ENCODE measurements around the gene CACNA1E. TPM values are rescaled to one million over a fixed set of nuclear protein-coding genes. Genes with fewer than 3 reads are reported as not detected.

Gene CACNA1E
- total RNA-seq, 1 experiment from 2014 or later, result 0.05 TPM

GRCh38 chr1:181482001-181482430, 1.3 kb upstream of the CACNA1E start:
- intact Hi-C loops (cut with micrococcal nuclease), result no loop called here
- no peak for TF ChIP-seq CTCF (IDR thresholded peaks at IDR 0.05; ENCODE audit: unreplicated experiment)
- no peak for DNase-seq (ENCODE audit: unreplicated experiment)
- ChIA-PET POLR2A (interaction anchor here (1.3 kb wide), 1 partner anchor 8 kb away, joined by 3 read pairs; no protein-coding TSS in a partner anchor), CTCF (interaction anchor here (0.6 to 17.4 kb wide), 11 partner anchors 9 to 915 kb away, joined by 3 to 410 read pairs (median 83); no protein-coding TSS in a partner anchor)
- H3K4me3 Mint-ChIP-seq (ENCODE audit: unreplicated experiment), result no peak overlapping the region
- H3K36me3 Mint-ChIP-seq (ENCODE audit: insufficient read depth, unreplicated experiment), result no peaks in the 10 kb centered on the region
- H3K4me1 Mint-ChIP-seq (ENCODE audit: insufficient read depth, unreplicated experiment), result peaks cover 9% of the 10 kb centered on the region
- peaks cover 41% of the 10 kb centered on the region for H3K27me3 Mint-ChIP-seq (ENCODE audit: insufficient read depth, unreplicated experiment)
- no TSS peak for BruUV-seq (replicated peaks)
- H3K27ac Mint-ChIP-seq (ENCODE audit: low read depth, unreplicated experiment), result no peak overlapping the region
- H3K9me3 Mint-ChIP-seq (ENCODE audit: unreplicated experiment), result no peaks in the 10 kb centered on the region

GRCh38 chr1:181482521-181483284, 614 bp upstream of the CACNA1E start:
- CTCF ChIA-PET, result interaction anchor here (0.6 to 17.4 kb wide), 12 partner anchors 9 to 915 kb away, joined by 3 to 410 read pairs (median 5); no protein-coding TSS in a partner anchor
- no peak overlapping the region for H3K27ac Mint-ChIP-seq (ENCODE audit: low read depth, unreplicated experiment)
- POLR2A ChIA-PET, result no interaction called here
- BruUV-seq (replicated peaks), result no TSS peak
- TF ChIP-seq CTCF (IDR thresholded peaks at IDR 0.05; ENCODE audit: unreplicated experiment), result no peak
- DNase-seq (ENCODE audit: unreplicated experiment), result peak; percentile 17
- no peaks in the 10 kb centered on the region for H3K9me3 Mint-ChIP-seq (ENCODE audit: unreplicated experiment)
- H3K27me3 Mint-ChIP-seq (ENCODE audit: insufficient read depth, unreplicated experiment), result peaks cover 34% of the 10 kb centered on the region
- intact Hi-C loops (cut with micrococcal nuclease), result no loop called here
- H3K4me1 Mint-ChIP-seq (ENCODE audit: insufficient read depth, unreplicated experiment), result peaks cover 11% of the 10 kb centered on the region
- H3K36me3 Mint-ChIP-seq (ENCODE audit: insufficient read depth, unreplicated experiment), result no peaks in the 10 kb centered on the region
- H3K4me3 Mint-ChIP-seq (ENCODE audit: unreplicated experiment), result peak overlapping the region; percentile 17

DNA sequence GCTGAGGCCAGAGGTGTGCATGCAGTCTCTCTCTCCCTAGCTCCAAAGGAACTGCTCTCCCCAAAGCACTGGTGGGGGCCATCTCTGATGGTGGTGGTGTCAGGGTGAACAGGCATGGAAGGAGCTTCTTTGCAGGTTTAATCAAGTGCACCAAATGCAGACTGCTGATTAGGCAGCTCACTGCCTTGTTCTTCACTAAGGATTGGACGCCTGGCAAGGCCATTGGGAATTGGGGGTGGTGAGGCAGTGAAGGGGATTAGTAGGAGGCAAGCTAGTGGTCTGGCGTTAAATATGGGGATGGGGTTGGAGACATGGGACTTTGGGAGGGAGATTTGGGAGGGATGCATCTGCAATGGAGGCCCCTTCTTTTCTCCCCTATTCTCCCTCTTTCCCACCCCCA, 1.5 kb downstream of the CACNA1E start:
- no TSS peak for BruUV-seq (replicated peaks)
- H3K27ac Mint-ChIP-seq (ENCODE audit: low read depth, unreplicated experiment), result no peak overlapping the region
- H3K4me3 Mint-ChIP-seq (ENCODE audit: unreplicated experiment), result no peak overlapping the region
- intact Hi-C loops (cut with micrococcal nuclease), result no loop called here
- H3K4me1 Mint-ChIP-seq (ENCODE audit: insufficient read depth, unreplicated experiment), result peaks cover 11% of the 10 kb centered on the region
- TF ChIP-seq CTCF (IDR thresholded peaks at IDR 0.05; ENCODE audit: unreplicated experiment), result no peak
- CTCF ChIA-PET, result interaction anchor here (0.6 to 17.4 kb wide), 15 partner anchors 8 to 1296 kb away, joined by 3 to 410 read pairs (median 4); no protein-coding TSS in a partner anchor
- H3K36me3 Mint-ChIP-seq (ENCODE audit: insufficient read depth, unreplicated experiment), result no peaks in the 10 kb centered on the region
- no peak for DNase-seq (ENCODE audit: unreplicated experiment)
- H3K27me3 Mint-ChIP-seq (ENCODE audit: insufficient read depth, unreplicated experiment), result peaks cover 51% of the 10 kb centered on the region
- POLR2A ChIA-PET, result no interaction called here
- no peaks in the 10 kb centered on the region for H3K9me3 Mint-ChIP-seq (ENCODE audit: unreplicated experiment)

DNA sequence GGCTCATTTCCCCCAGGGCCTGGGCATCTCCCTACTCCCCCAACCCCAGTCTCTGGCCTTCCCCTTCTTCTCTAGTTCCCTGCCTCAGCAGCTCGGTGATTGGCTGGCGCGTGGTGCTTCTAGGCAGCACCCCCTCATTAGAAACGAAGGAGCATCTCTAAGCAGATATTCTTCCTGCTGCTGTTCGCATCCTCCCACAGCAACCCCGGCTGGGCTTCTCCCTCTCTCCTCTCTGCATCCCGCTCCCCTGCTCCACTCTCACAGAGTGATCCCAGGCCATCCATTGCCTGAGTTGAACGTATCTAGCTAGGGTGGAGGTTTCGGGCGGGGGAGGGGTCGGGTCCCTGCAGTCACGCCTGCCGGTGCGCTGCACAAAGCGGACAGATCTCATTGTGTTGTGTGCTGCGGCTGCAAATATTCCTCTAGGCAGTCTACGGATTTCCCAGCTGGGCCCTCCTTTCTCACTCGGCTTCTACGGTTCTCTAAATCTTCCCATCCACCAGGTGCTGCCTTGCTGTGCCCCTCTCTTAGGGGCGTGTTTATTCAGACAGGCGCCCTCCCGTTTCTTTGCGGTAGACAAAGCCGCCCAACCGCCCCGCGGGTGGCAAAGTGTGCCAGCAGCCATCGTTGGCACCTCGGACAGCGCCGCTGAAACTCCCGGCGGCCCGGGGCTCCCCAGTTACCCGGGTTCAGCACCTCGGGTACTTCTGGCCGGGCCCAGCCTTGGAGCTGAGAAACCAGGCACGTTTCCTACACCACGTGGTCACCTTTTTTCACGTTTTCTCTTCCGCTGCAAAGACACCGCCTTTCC, 2.2 kb downstream of the CACNA1E start:
- no peak for DNase-seq (ENCODE audit: unreplicated experiment)
- BruUV-seq (replicated peaks), result no TSS peak
- Mint-ChIP-seq H3K27ac (ENCODE audit: low read depth, unreplicated experiment) (no peak overlapping the region), H3K36me3 (ENCODE audit: insufficient read depth, unreplicated experiment) (no peaks in the 10 kb centered on the region), H3K9me3 (ENCODE audit: unreplicated experiment) (no peaks in the 10 kb centered on the region), H3K4me3 (ENCODE audit: unreplicated experiment) (no peak overlapping the region), H3K4me1 (ENCODE audit: insufficient read depth, unreplicated experiment) (peaks cover 14% of the 10 kb centered on the region), H3K27me3 (ENCODE audit: insufficient read depth, unreplicated experiment) (peaks cover 55% of the 10 kb centered on the region)
- TF ChIP-seq CTCF (IDR thresholded peaks at IDR 0.05; ENCODE audit: unreplicated experiment), result no peak
- POLR2A ChIA-PET, result no interaction called here
- intact Hi-C loops (cut with micrococcal nuclease), result no loop called here
- CTCF ChIA-PET, result interaction anchor here (0.6 to 17.4 kb wide), 12 partner anchors 9 to 1297 kb away, joined by 3 to 410 read pairs (median 4); no protein-coding TSS in a partner anchor

Measured in MCF 10A (cell line).